SH-SY5Y (cell line): ENCODE data around the gene CHD9.

Experiments used
- GATA2 ChIP-seq: IDR thresholded peaks from 2 replicates; pipeline ENCODE4 v1.6.1; 2011; ENCODE audit warnings: mild to moderate bottlenecking, low read depth, low read length
- GATA3 ChIP-seq: IDR thresholded peaks from 2 replicates; pipeline ENCODE4 v1.6.1; 2011; ENCODE audit warnings: low read depth, mild to moderate bottlenecking, low read length, moderate library complexity

- TF ChIP-seq GATA2 (no peak), GATA3 (no peak)
Observed at GRCh38 chr16:53159781-53160436, 105.1 kb downstream of the CHD9 start.
